ENCODE data around the gene SERPINE2.

The SERPINE2 gene

GRCh38 chr2:223979730-223980396 lies 59.2 kb downstream of the SERPINE2 start:
- Histone ChIP-seq H3K4me3 (ENCODE audit: low read depth, low read length) (no peak overlapping the region), H3K79me2 (no peaks in the 10 kb centered on the region), H2AFZ (no peak overlapping the region), H3K9ac (no peak overlapping the region), H3K9me3 (ENCODE audit: control insufficient read depth, low read length) (no peaks in the 10 kb centered on the region), H3K4me1 (no peaks in the 10 kb centered on the region), H3K4me2 (ENCODE audit: low read length) (no peak overlapping the region), H3K36me3 (ENCODE audit: control insufficient read depth, insufficient read depth, low read length) (no peaks in the 10 kb centered on the region), H3K27ac (no peak overlapping the region), H3K27me3 (ENCODE audit: control insufficient read depth, insufficient read depth, low read length) (no peaks in the 10 kb centered on the region)
- no peak for TF ChIP-seq CTCF (IDR thresholded peaks at IDR 0.05)

- Histone ChIP-seq H3K27me3 (ENCODE audit: control insufficient read depth, insufficient read depth, low read length) (no peaks in the 10 kb centered on the region), H3K27ac (no peak overlapping the region), H3K79me2 (no peaks in the 10 kb centered on the region), H2AFZ (no peak overlapping the region), H3K9ac (no peak overlapping the region), H3K4me2 (ENCODE audit: low read length) (no peak overlapping the region), H3K4me1 (no peaks in the 10 kb centered on the region), H3K4me3 (ENCODE audit: low read depth, low read length) (no peak overlapping the region), H3K36me3 (ENCODE audit: control insufficient read depth, insufficient read depth, low read length) (no peaks in the 10 kb centered on the region), H3K9me3 (ENCODE audit: control insufficient read depth, low read length) (no peaks in the 10 kb centered on the region)
- TF ChIP-seq CTCF (IDR thresholded peaks at IDR 0.05), result no peak
These were observed 60.6 kb downstream of the SERPINE2 start for GRCh38 chr2:223978451-223978850.

GRCh38 chr2:223976635-223977226 lies 62.4 kb downstream of the SERPINE2 start:
- no peaks in the 10 kb centered on the region for H3K79me2 ChIP-seq
- H3K9ac ChIP-seq, result no peak overlapping the region
- no peak for TF ChIP-seq CTCF (IDR thresholded peaks at IDR 0.05)
- H3K4me1 ChIP-seq, result no peaks in the 10 kb centered on the region
- no peak overlapping the region for H3K27ac ChIP-seq
- H2AFZ ChIP-seq, result no peak overlapping the region
- no peaks in the 10 kb centered on the region for H3K36me3 ChIP-seq (ENCODE audit: control insufficient read depth, insufficient read depth, low read length)
- no peaks in the 10 kb centered on the region for H3K27me3 ChIP-seq (ENCODE audit: control insufficient read depth, insufficient read depth, low read length)
- H3K4me3 ChIP-seq (ENCODE audit: low read depth, low read length), result no peak overlapping the region
- H3K4me2 ChIP-seq (ENCODE audit: low read length), result no peak overlapping the region
- H3K9me3 ChIP-seq (ENCODE audit: control insufficient read depth, low read length), result no peaks in the 10 kb centered on the region

GRCh38 chr2:223973606-223974005 lies 65.5 kb downstream of the SERPINE2 start:
- no peak overlapping the region for H3K27ac ChIP-seq
- H3K79me2 ChIP-seq, result no peaks in the 10 kb centered on the region
- H3K4me1 ChIP-seq, result no peaks in the 10 kb centered on the region
- no peaks in the 10 kb centered on the region for H3K27me3 ChIP-seq (ENCODE audit: control insufficient read depth, insufficient read depth, low read length)
- H3K4me3 ChIP-seq (ENCODE audit: low read depth, low read length), result no peak overlapping the region
- no peaks in the 10 kb centered on the region for H3K9me3 ChIP-seq (ENCODE audit: control insufficient read depth, low read length)
- H3K4me2 ChIP-seq (ENCODE audit: low read length), result no peak overlapping the region
- H2AFZ ChIP-seq, result no peak overlapping the region
- H3K9ac ChIP-seq, result no peak overlapping the region
- H3K36me3 ChIP-seq (ENCODE audit: control insufficient read depth, insufficient read depth, low read length), result no peaks in the 10 kb centered on the region
- no peak for TF ChIP-seq CTCF (IDR thresholded peaks at IDR 0.05)

GRCh38 chr2:223972656-223973102 lies 66.4 kb downstream of the SERPINE2 start:
- TF ChIP-seq CTCF (IDR thresholded peaks at IDR 0.05), result no peak
- H3K27me3 ChIP-seq (ENCODE audit: control insufficient read depth, insufficient read depth, low read length), result no peaks in the 10 kb centered on the region

More at GRCh38 chr2:223972656-223973102, 66.4 kb downstream of the SERPINE2 start:
- Histone ChIP-seq H3K9ac (no peak overlapping the region), H3K4me2 (ENCODE audit: low read length) (no peak overlapping the region), H3K79me2 (no peaks in the 10 kb centered on the region), H3K27ac (no peak overlapping the region), H3K4me3 (ENCODE audit: low read depth, low read length) (no peak overlapping the region), H2AFZ (no peak overlapping the region), H3K9me3 (ENCODE audit: control insufficient read depth, low read length) (no peaks in the 10 kb centered on the region), H3K4me1 (no peaks in the 10 kb centered on the region), H3K36me3 (ENCODE audit: control insufficient read depth, insufficient read depth, low read length) (no peaks in the 10 kb centered on the region)
